Karpas-422 (cell line): ENCODE measurements around the gene TMEM271. TPM values are rescaled to one million over a fixed set of nuclear protein-coding genes. Genes with fewer than 3 reads are reported as not detected.

ENCODE experiments used
- DNase-seq: peaks from one replicate; pipeline ENCODE4 v3.0.0-alpha.2; 2015
- H2AFZ ChIP-seq: fragments of 200-600 bp; sonication (generic); 2 replicates; pipeline ENCODE4 v1.6.1; 2014; ENCODE audit warnings: antibody characterized with exemption, low read length, mixed read lengths
- H3K27ac ChIP-seq: fragments of 200-600 bp; sonication (generic); 2 replicates; pipeline ENCODE4 v1.5.1; 2014; ENCODE audit warnings: mild to moderate bottlenecking, low read length, moderate library complexity
- H3K27me3 ChIP-seq: fragments of 200-600 bp; sonication (generic); 2 replicates; pipeline ENCODE4 v1.6.1; 2014; ENCODE audit warnings: low read length, mixed read lengths
- H3K36me3 ChIP-seq: fragments of 200-600 bp; sonication (generic); 2 replicates; pipeline ENCODE4 v1.6.1; 2014; ENCODE audit warnings: low read length, mixed read lengths; ENCODE audit not compliant: insufficient read depth
- H3K4me1 ChIP-seq: fragments of 200-600 bp; sonication (generic); 2 replicates; pipeline ENCODE4 v1.6.1; 2014; ENCODE audit warnings: mild to moderate bottlenecking, low read length, mixed read lengths
- H3K4me2 ChIP-seq: fragments of 200-600 bp; sonication (generic); 2 replicates; pipeline ENCODE4 v1.6.1; 2014; ENCODE audit warnings: low read length, low read depth, mild to moderate bottlenecking; ENCODE audit not compliant: poor library complexity, severe bottlenecking
- H3K4me3 ChIP-seq: fragments of 200-600 bp; sonication (generic); 2 replicates; pipeline ENCODE4 v1.5.1; 2014; ENCODE audit warnings: mild to moderate bottlenecking, antibody characterized with exemption, low read length, mixed read lengths
- H3K79me2 ChIP-seq: fragments of 200-600 bp; sonication (generic); 2 replicates; pipeline ENCODE4 v1.6.1; 2014; ENCODE audit warnings: mild to moderate bottlenecking, low read length, mixed read lengths
- H3K9ac ChIP-seq: fragments of 200-600 bp; sonication (generic); 2 replicates; pipeline ENCODE4 v1.6.0; 2014; ENCODE audit warnings: low read length
- H3K9me2 ChIP-seq: fragments of 200-600 bp; sonication (generic), shearing (Covaris generic); replicated peaks from 2 replicates; pipeline ENCODE4 v1.6.0; 2014; ENCODE audit warnings: mild to moderate bottlenecking, low read length, moderate library complexity; ENCODE audit not compliant: insufficient read depth
- H3K9me3 ChIP-seq: fragments of 300-700, 200-600 bp; sonication (generic); 2 replicates; pipeline ENCODE4 v1.6.1; 2014; ENCODE audit warnings: low read length, mixed read lengths
- H4K20me1 ChIP-seq: fragments of 200-600 bp; sonication (generic); 2 replicates; pipeline ENCODE4 v1.6.1; 2014; ENCODE audit warnings: mild to moderate bottlenecking, antibody characterized with exemption, low read length, low read depth; ENCODE audit not compliant: insufficient read depth
- total RNA-seq: library from RNA; depleted of rRNA; stranded (reverse); fragments of >200 nt; shearing (Covaris generic); gene quantifications from 2 replicates; pipeline ENCODE4 v1.2.3, GENCODE V29; 2014; ENCODE audit warnings: low replicate concordance

TMEM271 gene
- total RNA-seq, 1 experiment from 2014 or later: not detected

GRCh38 chr4:532588-533317 lies 43.3 kb downstream of the TMEM271 start:
- H4K20me1 ChIP-seq: no peaks in the 10 kb centered on the region
- no peaks in the 10 kb centered on the region for H3K9me2 ChIP-seq
- no peak overlapping the region for H3K9ac ChIP-seq
- no peaks in the 10 kb centered on the region for H3K4me1 ChIP-seq
- H3K36me3 ChIP-seq: peaks cover 62% of the 10 kb centered on the region
- no peak overlapping the region for H3K27ac ChIP-seq
- no peak overlapping the region for H3K4me2 ChIP-seq
- no peak overlapping the region for H2AFZ ChIP-seq
- no peak overlapping the region for H3K4me3 ChIP-seq
- no peaks in the 10 kb centered on the region for H3K27me3 ChIP-seq
- no peaks in the 10 kb centered on the region for H3K79me2 ChIP-seq
- no peaks in the 10 kb centered on the region; the same call in 1 of the 2 replicates for H3K9me3 ChIP-seq
- DNase-seq: no peak

GRCh38 chr4:531721-532565 lies 44.2 kb downstream of the TMEM271 start:
- Histone ChIP-seq H3K27ac (no peak overlapping the region), H3K36me3 (peaks cover 64% of the 10 kb centered on the region), H3K9ac (no peak overlapping the region), H3K4me2 (no peak overlapping the region), H3K79me2 (no peaks in the 10 kb centered on the region), H4K20me1 (no peaks in the 10 kb centered on the region), H3K9me3 (no peaks in the 10 kb centered on the region; the same call in 1 of the 2 replicates), H3K4me1 (no peaks in the 10 kb centered on the region), H3K9me2 (no peaks in the 10 kb centered on the region), H3K27me3 (no peaks in the 10 kb centered on the region), H2AFZ (no peak overlapping the region), H3K4me3 (no peak overlapping the region)
- no peak for DNase-seq

DNA sequence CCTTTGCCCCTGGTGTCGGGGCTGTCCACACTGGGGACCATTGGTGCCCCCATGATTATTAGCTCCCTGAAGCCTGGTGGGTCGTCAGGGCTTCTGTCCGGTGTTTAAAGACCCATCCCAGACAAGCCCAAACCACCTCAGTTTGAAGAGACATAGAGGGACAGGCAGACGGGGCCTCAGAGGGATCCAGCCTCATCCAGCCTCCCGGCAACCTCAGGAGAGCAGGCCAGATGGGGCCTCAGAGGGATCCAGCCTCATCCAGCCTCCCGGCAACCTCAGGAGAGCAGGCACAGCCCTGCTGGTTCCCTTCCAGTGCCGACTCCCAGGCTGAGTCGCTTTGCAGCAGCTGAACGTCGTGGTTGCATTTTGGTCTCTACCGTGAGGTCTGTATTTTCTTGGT lies 45.0 kb downstream of the TMEM271 start:
- H3K4me3 ChIP-seq: no peak overlapping the region
- no peaks in the 10 kb centered on the region for H3K4me1 ChIP-seq
- H2AFZ ChIP-seq: no peak overlapping the region
- H3K4me2 ChIP-seq: no peak overlapping the region
- H3K9me2 ChIP-seq: no peaks in the 10 kb centered on the region
- H3K9ac ChIP-seq: no peak overlapping the region
- no peak for DNase-seq
- H3K27me3 ChIP-seq: no peaks in the 10 kb centered on the region
- no peaks in the 10 kb centered on the region for H3K79me2 ChIP-seq
- H3K9me3 ChIP-seq: no peaks in the 10 kb centered on the region; the same call in 1 of the 2 replicates
- H3K27ac ChIP-seq: no peak overlapping the region
- no peaks in the 10 kb centered on the region for H4K20me1 ChIP-seq
- H3K36me3 ChIP-seq: peaks cover 65% of the 10 kb centered on the region

DNA sequence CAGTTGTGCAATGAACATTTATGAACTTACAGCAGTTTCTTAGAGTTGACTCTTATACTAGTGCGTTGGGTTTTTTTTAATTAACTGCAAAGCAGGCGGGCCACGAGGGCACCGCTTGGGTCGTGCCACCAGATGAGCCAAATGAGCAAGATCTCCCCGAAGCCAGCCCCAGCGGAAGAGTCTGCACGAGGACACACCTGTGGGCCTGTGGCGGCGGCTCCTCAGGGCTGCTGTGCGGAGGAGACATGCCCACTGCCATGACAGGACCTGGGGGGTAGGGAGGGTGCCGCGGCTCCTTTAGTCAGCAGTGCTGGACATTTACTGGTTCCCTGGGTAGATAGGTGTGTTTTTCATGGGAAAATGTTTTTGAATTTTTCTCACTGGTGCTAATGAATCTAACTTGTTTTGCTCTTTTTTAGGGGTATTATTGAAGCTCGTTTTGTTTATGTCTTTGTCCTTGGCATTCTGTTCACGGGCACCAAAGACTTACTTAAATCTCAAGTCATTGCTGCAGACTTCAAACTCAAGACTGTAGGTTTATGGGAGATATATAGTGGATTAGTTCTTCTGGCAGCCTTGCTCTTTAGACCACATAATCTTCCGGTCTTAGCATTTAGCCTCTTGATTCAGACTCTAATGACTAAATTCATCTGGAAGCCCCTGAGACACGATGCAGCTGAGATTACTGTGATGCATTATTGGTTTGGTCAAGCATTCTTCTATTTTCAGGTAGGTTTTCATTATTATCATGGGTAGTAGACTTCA lies 45.9 kb downstream of the TMEM271 start:
- Histone ChIP-seq H3K9me2 (no peaks in the 10 kb centered on the region), H3K79me2 (no peaks in the 10 kb centered on the region), H3K4me1 (no peaks in the 10 kb centered on the region), H3K9ac (no peak overlapping the region), H2AFZ (no peak overlapping the region), H3K27ac (no peak overlapping the region), H3K36me3 (peaks cover 61% of the 10 kb centered on the region), H3K4me2 (no peak overlapping the region), H3K27me3 (no peaks in the 10 kb centered on the region), H3K4me3 (no peak overlapping the region), H4K20me1 (no peaks in the 10 kb centered on the region), H3K9me3 (no peaks in the 10 kb centered on the region; the same call in 1 of the 2 replicates)
- DNase-seq: no peak

DNA sequence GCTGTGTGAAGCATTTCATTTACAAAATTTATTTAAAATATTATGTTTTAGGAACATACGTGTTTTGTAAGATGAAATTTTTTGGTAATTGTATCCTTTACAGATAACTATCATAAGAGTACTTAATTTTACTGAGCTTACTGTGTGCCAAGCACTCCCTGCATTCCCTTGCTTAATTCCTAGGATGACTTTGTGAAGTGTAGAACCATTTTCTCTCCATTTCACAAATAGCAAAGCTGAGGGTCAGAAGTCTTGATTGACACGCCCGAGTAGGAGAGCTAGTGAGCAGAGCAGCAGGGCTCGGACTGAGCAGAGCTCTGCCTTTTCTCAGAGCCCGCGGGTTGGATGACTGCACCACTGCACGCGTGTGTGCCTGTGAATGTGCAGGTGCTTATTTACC lies 46.5 kb downstream of the TMEM271 start:
- Histone ChIP-seq H3K4me2 (no peak overlapping the region), H3K27ac (no peak overlapping the region), H3K27me3 (no peaks in the 10 kb centered on the region), H3K79me2 (no peaks in the 10 kb centered on the region), H3K9ac (no peak overlapping the region), H3K4me3 (no peak overlapping the region), H3K9me3 (no peaks in the 10 kb centered on the region; the same call in 1 of the 2 replicates), H3K36me3 (peaks cover 57% of the 10 kb centered on the region), H3K9me2 (no peaks in the 10 kb centered on the region), H3K4me1 (no peaks in the 10 kb centered on the region), H4K20me1 (no peaks in the 10 kb centered on the region), H2AFZ (no peak overlapping the region)
- DNase-seq: no peak

- no peak overlapping the region for H3K4me2 ChIP-seq
- no peaks in the 10 kb centered on the region for H3K27me3 ChIP-seq
- no peak overlapping the region for H2AFZ ChIP-seq
- H3K9me2 ChIP-seq: no peaks in the 10 kb centered on the region
- H3K4me1 ChIP-seq: no peaks in the 10 kb centered on the region
- H3K36me3 ChIP-seq: peaks cover 60% of the 10 kb centered on the region
- no peak overlapping the region for H3K27ac ChIP-seq
- no peaks in the 10 kb centered on the region for H3K79me2 ChIP-seq
- no peak overlapping the region for H3K9ac ChIP-seq
- no peak for DNase-seq
- no peak overlapping the region for H3K4me3 ChIP-seq
- H4K20me1 ChIP-seq: no peaks in the 10 kb centered on the region
- no peaks in the 10 kb centered on the region; the same call in 1 of the 2 replicates for H3K9me3 ChIP-seq
Observed at GRCh38 chr4:528835-529234, 47.3 kb downstream of the TMEM271 start.

DNA sequence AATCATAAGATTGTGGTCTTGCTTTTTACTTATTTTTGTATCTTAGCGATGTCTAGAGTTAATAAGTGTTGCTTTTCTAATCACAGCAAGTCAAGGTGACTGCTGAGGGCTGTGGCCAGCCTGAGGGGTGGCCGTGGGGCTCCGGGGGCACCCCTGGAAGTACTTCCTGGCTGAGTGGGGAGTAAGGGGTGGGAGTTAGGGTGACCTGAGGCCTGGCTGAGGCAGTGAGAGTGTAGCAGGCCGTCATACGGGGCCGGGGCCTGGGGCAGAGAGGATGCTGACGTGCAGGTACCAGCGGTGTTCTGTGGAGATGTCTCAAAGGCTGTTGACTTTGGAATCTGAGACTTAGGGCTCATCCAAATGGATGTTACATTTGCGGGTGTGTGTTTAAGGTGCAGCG lies 47.8 kb downstream of the TMEM271 start:
- Histone ChIP-seq H3K9me3 (no peaks in the 10 kb centered on the region; the same call in 1 of the 2 replicates), H3K9me2 (no peaks in the 10 kb centered on the region), H3K4me1 (no peaks in the 10 kb centered on the region), H3K36me3 (peaks cover 61% of the 10 kb centered on the region), H3K4me3 (no peak overlapping the region), H3K27ac (no peak overlapping the region), H2AFZ (no peak overlapping the region), H3K27me3 (no peaks in the 10 kb centered on the region), H4K20me1 (no peaks in the 10 kb centered on the region), H3K79me2 (no peaks in the 10 kb centered on the region), H3K9ac (no peak overlapping the region), H3K4me2 (no peak overlapping the region)
- no peak for DNase-seq
